SU-DHL-6 (cell line): ENCODE data around the gene MSX1.

Source experiments
- H2AFZ ChIP-seq: fragments of 200-600 bp; sonication (generic); 2 replicates; pipeline ENCODE4 v1.6.1; 2014; ENCODE audit warnings: low read depth, mild to moderate bottlenecking, moderate library complexity, mixed read lengths, antibody characterized with exemption, low read length; ENCODE audit not compliant: severe bottlenecking
- H3F3A ChIP-seq: fragments of 200-600 bp; shearing (Covaris generic); 2 replicates; pipeline ENCODE4 v1.6.0; 2016; ENCODE audit warnings: antibody characterized with exemption, mild to moderate bottlenecking; ENCODE audit not compliant: insufficient read depth
- H3K27ac ChIP-seq: fragments of 200-600 bp; sonication (generic); 2 replicates; pipeline ENCODE4 v1.5.1; 2016; ENCODE audit warnings: low read depth, mild to moderate bottlenecking, low read length, moderate library complexity, mixed read lengths
- H3K27me3 ChIP-seq: fragments of 200-600 bp; sonication (generic), shearing (Covaris generic); 2 replicates; pipeline ENCODE4 v1.6.0; 2014; ENCODE audit warnings: mild to moderate bottlenecking, low read length
- H3K36me3 ChIP-seq: fragments of 200-600 bp; sonication (generic); 2 replicates; pipeline ENCODE4 v1.6.1; 2014; ENCODE audit warnings: mild to moderate bottlenecking, low read length, mixed read lengths
- H3K4me2 ChIP-seq: fragments of 300-600, 200-600 bp; shearing (Covaris generic), sonication (generic); 2 replicates; pipeline ENCODE4 v1.6.0; 2014; ENCODE audit warnings: low read length, low read depth, mild to moderate bottlenecking; ENCODE audit not compliant: poor library complexity, severe bottlenecking
- H3K4me3 ChIP-seq: fragments of 200-600 bp; sonication (generic); 2 replicates; pipeline ENCODE4 v1.5.1; 2014; ENCODE audit warnings: antibody characterized with exemption, low read length, mild to moderate bottlenecking, mixed read lengths; ENCODE audit not compliant: insufficient read depth, poor library complexity, severe bottlenecking
- H3K79me2 ChIP-seq: fragments of 200-600 bp; sonication (generic); 2 replicates; pipeline ENCODE4 v1.6.1; 2014; ENCODE audit warnings: mild to moderate bottlenecking, low read length, moderate library complexity; ENCODE audit not compliant: insufficient read depth
- H3K9ac ChIP-seq: fragments of 200-600 bp; sonication (generic); 2 replicates; pipeline ENCODE4 v1.7.0; 2014; ENCODE audit warnings: mild to moderate bottlenecking, low read length
- H3K9me2 ChIP-seq: fragments of 200-600 bp; sonication (generic); replicated peaks from 2 replicates; pipeline ENCODE4 v1.6.1; 2014; ENCODE audit warnings: low read length; ENCODE audit not compliant: insufficient read depth
- H3K9me3 ChIP-seq: fragments of 200-600 bp; sonication (generic); 2 replicates; pipeline ENCODE4 v1.6.1; 2014; ENCODE audit warnings: low read length, mixed read lengths; ENCODE audit not compliant: insufficient read depth
- H4K20me1 ChIP-seq: fragments of 200-600 bp; sonication (generic); 2 replicates; pipeline ENCODE4 v1.6.1; 2014; ENCODE audit warnings: low read depth, mild to moderate bottlenecking, antibody characterized with exemption, low read length, moderate library complexity, mixed read lengths
- EZH2phosphoT487 ChIP-seq: fragments of 200-600 bp; sonication (generic), shearing (Covaris generic); conservative IDR thresholded peaks from 2 replicates; pipeline ENCODE4 v1.6.1; 2018; ENCODE audit warnings: mild to moderate bottlenecking, antibody characterized with exemption, low read length, moderate library complexity, mixed read lengths
- TF ChIP-seq, protein P1 (sequence below): fragments of 200-600 bp; sonication (generic); IDR thresholded peaks from one replicate; pipeline ENCODE4 v1.5.1; 2017; ENCODE audit warnings: antibody characterized with exemption, mild to moderate bottlenecking, low read length, moderate library complexity; ENCODE audit not compliant: insufficient read depth, poor library complexity, severe bottlenecking

MSX1 gene

GRCh38 chr4:4855301-4856070, 4.0 kb upstream of the MSX1 start:
- H3K27ac ChIP-seq = no peak overlapping the region

DNA sequence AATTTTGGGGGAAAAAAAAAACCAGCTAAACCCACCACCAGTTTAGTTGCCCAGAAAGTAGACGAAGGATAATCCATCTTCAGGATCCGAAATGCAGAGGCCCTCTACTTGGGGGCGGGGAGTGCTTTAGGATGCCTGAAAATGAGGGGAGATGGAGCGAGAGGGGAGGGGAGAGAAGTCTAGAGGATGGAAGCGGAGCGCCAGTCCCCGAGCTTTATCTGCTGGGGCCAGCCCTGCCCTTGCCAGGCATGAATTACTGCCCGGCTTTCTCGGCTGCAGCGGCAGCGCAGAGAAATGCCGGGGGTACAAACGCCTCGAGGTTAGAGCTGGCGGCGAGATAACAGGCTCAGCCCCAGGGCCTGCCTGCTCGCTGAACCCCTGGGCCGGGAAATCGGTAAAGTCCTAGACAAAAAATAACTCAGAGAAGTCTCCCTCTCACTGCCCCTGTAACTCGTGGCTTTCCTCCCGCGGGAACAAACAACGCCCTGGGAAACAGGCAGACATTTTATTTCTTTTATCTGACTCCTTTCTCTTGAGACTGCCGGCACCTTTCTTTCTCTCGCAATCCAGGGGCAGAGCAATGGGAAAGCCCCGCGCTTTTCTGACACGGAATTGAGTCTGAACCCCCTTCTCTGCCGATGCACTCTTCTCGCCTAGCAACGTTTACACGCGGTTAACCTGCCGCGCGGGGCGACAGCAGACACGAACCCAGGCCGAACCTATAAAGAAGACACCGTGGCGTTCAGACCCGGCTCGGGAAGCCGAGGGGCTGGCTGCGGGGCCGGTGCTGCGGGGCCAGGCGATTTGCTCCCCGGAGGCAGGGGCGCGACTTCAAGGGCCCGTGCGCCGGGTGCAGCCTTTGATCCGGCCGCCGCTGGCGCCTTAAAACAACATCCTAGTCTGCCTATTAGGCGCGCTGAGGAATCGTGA, 3.1 kb upstream of the MSX1 start:
- Histone ChIP-seq H3K9me3 (no peaks in the 10 kb centered on the region), H3K4me3 (no peak overlapping the region), H2AFZ (no peak overlapping the region), H3K27ac (no peak overlapping the region), H3K9ac (no peak overlapping the region), H3K27me3 (no peaks in the 10 kb centered on the region), H3F3A (no peaks in the 10 kb centered on the region), H4K20me1 (no peaks in the 10 kb centered on the region), H3K4me2 (no peak overlapping the region), H3K36me3 (no peaks in the 10 kb centered on the region), H3K79me2 (no peaks in the 10 kb centered on the region), H3K9me2 (no peaks in the 10 kb centered on the region)
- TF ChIP-seq, protein P1, sequence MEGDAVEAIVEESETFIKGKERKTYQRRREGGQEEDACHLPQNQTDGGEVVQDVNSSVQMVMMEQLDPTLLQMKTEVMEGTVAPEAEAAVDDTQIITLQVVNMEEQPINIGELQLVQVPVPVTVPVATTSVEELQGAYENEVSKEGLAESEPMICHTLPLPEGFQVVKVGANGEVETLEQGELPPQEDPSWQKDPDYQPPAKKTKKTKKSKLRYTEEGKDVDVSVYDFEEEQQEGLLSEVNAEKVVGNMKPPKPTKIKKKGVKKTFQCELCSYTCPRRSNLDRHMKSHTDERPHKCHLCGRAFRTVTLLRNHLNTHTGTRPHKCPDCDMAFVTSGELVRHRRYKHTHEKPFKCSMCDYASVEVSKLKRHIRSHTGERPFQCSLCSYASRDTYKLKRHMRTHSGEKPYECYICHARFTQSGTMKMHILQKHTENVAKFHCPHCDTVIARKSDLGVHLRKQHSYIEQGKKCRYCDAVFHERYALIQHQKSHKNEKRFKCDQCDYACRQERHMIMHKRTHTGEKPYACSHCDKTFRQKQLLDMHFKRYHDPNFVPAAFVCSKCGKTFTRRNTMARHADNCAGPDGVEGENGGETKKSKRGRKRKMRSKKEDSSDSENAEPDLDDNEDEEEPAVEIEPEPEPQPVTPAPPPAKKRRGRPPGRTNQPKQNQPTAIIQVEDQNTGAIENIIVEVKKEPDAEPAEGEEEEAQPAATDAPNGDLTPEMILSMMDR = no peak
- no peak for TF ChIP-seq EZH2phosphoT487

More at GRCh38 chr4:4855301-4856070, 4.0 kb upstream of the MSX1 start:
- Histone ChIP-seq H2AFZ (no peak overlapping the region), H3K4me2 (no peak overlapping the region), H3K9ac (no peak overlapping the region), H3K9me3 (no peaks in the 10 kb centered on the region), H3K36me3 (no peaks in the 10 kb centered on the region), H3F3A (no peaks in the 10 kb centered on the region), H3K27me3 (no peaks in the 10 kb centered on the region), H4K20me1 (no peaks in the 10 kb centered on the region), H3K79me2 (no peaks in the 10 kb centered on the region), H3K4me3 (no peak overlapping the region), H3K9me2 (no peaks in the 10 kb centered on the region)
- TF ChIP-seq, protein P1 = no peak
- TF ChIP-seq EZH2phosphoT487 = no peak

DNA sequence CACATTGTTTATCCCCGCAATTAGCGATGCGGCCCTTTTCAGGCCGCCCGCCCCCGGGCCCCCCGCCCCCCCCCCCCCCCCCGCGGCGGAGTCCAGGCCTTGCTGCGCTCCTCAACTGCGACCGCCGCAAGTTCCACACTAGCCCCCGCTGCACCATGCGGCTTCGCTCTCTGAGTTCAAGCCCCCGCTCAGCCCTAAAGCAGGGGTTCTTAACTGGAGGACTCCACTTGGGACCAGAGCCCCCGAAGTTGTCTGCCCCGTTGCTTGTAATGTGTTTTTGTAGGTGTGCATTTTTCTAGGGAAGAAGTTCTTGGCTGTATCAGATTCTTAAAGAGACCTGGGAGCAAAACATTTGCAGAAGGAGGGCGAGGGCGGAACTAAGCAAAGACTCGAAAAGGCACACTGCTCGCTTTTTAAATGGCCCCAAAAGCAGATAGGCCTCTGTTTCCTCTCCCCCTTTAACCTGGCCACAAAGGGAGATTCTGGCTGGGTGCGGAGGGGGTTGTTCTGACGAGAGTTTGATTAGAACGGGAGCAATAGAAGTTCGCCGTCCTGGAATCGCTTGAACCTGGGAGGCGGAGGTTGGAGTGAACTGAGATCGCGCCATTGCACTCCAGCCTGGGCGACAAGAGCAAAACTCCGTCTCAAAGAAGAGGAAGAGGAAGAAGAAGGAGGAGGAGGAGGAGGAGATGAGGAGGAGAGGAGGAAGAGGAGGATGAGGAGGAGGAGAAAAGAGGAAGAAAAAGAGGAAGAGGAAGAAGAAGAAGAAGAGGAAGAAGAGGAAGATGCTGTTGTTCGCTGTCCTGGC, 2.3 kb upstream of the MSX1 start:
- no peaks in the 10 kb centered on the region for H3K79me2 ChIP-seq
- H3F3A ChIP-seq = no peaks in the 10 kb centered on the region
- no peaks in the 10 kb centered on the region for H4K20me1 ChIP-seq
- no peaks in the 10 kb centered on the region for H3K9me3 ChIP-seq
- no peak overlapping the region for H3K4me2 ChIP-seq
- H3K4me3 ChIP-seq = no peak overlapping the region
- H3K27me3 ChIP-seq = no peaks in the 10 kb centered on the region
- no peaks in the 10 kb centered on the region for H3K9me2 ChIP-seq
- H3K36me3 ChIP-seq = no peaks in the 10 kb centered on the region
- H2AFZ ChIP-seq = no peak overlapping the region
- TF ChIP-seq, protein P1 = no peak
- no peak for TF ChIP-seq EZH2phosphoT487
- H3K27ac ChIP-seq = no peak overlapping the region
- no peak overlapping the region for H3K9ac ChIP-seq
